ENCODE data around the gene DIAPH3.
"Not testable (repeated sequence)": the region's sequence is repeated elsewhere in the genome, so short reads cannot be mapped to it uniquely, and the experiment has no call there.

The DIAPH3 gene

GRCh38 chr13:60163478-60164233 lies at the start of gene DIAPH3:
Gene DIAPH3 (minus strand): TSS chr13:60163928. CDS start chr13:60163766, 162 bp downstream.
- in situ Hi-C loops (cut with MboI; ENCODE audit: low pct_unique_long_range_greater_than_20kb, low sequenced_read_pairs): no loop called here
- peak; percentile 96 for DNase-seq

GRCh38 chr13:60213236-60213744 lies 49.6 kb upstream of the DIAPH3 start:
- in situ Hi-C loops (cut with MboI; ENCODE audit: low pct_unique_long_range_greater_than_20kb, low sequenced_read_pairs): no loop called here
- no peak for DNase-seq

- no peak for DNase-seq
- in situ Hi-C loops (cut with MboI; ENCODE audit: low pct_unique_long_range_greater_than_20kb, low sequenced_read_pairs): no loop called here
Observed at GRCh38 chr13:60211548-60211947, 47.8 kb upstream of the DIAPH3 start.

- in situ Hi-C loops (cut with MboI; ENCODE audit: low pct_unique_long_range_greater_than_20kb, low sequenced_read_pairs): no loop called here
- DNase-seq: no peak
Observed at GRCh38 chr13:60210510-60211330, 47.0 kb upstream of the DIAPH3 start.

- in situ Hi-C loops (cut with MboI; ENCODE audit: low pct_unique_long_range_greater_than_20kb, low sequenced_read_pairs); DNase-seq: not testable (repeated sequence)
Observed at GRCh38 chr13:60205499-60205898, 41.8 kb upstream of the DIAPH3 start.

GRCh38 chr13:60201286-60201685 lies 37.6 kb upstream of the DIAPH3 start:
- no peak for DNase-seq
- in situ Hi-C loops (cut with MboI; ENCODE audit: low pct_unique_long_range_greater_than_20kb, low sequenced_read_pairs): no loop called here

GRCh38 chr13:60195893-60196292 lies 32.2 kb upstream of the DIAPH3 start:
- DNase-seq; in situ Hi-C loops (cut with MboI; ENCODE audit: low pct_unique_long_range_greater_than_20kb, low sequenced_read_pairs): not testable (repeated sequence)

- in situ Hi-C loops (cut with MboI; ENCODE audit: low pct_unique_long_range_greater_than_20kb, low sequenced_read_pairs): no loop called here
Observed at GRCh38 chr13:60182907-60183306, 19.2 kb upstream of the DIAPH3 start.

GRCh38 chr13:60178327-60178726 lies 14.6 kb upstream of the DIAPH3 start:
- in situ Hi-C loops (cut with MboI; ENCODE audit: low pct_unique_long_range_greater_than_20kb, low sequenced_read_pairs): no loop called here
- no peak for DNase-seq

More at GRCh38 chr13:60182907-60183306, 19.2 kb upstream of the DIAPH3 start:
- DNase-seq: no peak

GRCh38 chr13:60175571-60175970 lies 11.8 kb upstream of the DIAPH3 start:
- DNase-seq: no peak
- in situ Hi-C loops (cut with MboI; ENCODE audit: low pct_unique_long_range_greater_than_20kb, low sequenced_read_pairs): no loop called here

- DNase-seq: no peak
- in situ Hi-C loops (cut with MboI; ENCODE audit: low pct_unique_long_range_greater_than_20kb, low sequenced_read_pairs): no loop called here
Observed at GRCh38 chr13:60174113-60174512, 10.4 kb upstream of the DIAPH3 start.

- DNase-seq: no peak
- in situ Hi-C loops (cut with MboI; ENCODE audit: low pct_unique_long_range_greater_than_20kb, low sequenced_read_pairs): no loop called here
Observed at GRCh38 chr13:60172111-60172510, 8.4 kb upstream of the DIAPH3 start.

GRCh38 chr13:60170414-60170813 lies 6.7 kb upstream of the DIAPH3 start:
- in situ Hi-C loops (cut with MboI; ENCODE audit: low pct_unique_long_range_greater_than_20kb, low sequenced_read_pairs): no loop called here

GRCh38 chr13:60169239-60170031 lies 5.7 kb upstream of the DIAPH3 start:
- in situ Hi-C loops (cut with MboI; ENCODE audit: low pct_unique_long_range_greater_than_20kb, low sequenced_read_pairs): no loop called here
- no peak for DNase-seq

More at GRCh38 chr13:60170414-60170813, 6.7 kb upstream of the DIAPH3 start:
- DNase-seq: no peak

GRCh38 chr13:60167121-60167520 lies 3.4 kb upstream of the DIAPH3 start:
- in situ Hi-C loops (cut with MboI; ENCODE audit: low pct_unique_long_range_greater_than_20kb, low sequenced_read_pairs): no loop called here

GRCh38 chr13:60165391-60166099 lies 1.8 kb upstream of the DIAPH3 start:
- in situ Hi-C loops (cut with MboI; ENCODE audit: low pct_unique_long_range_greater_than_20kb, low sequenced_read_pairs): no loop called here
- DNase-seq: no peak

More at GRCh38 chr13:60167121-60167520, 3.4 kb upstream of the DIAPH3 start:
- DNase-seq: no peak

- in situ Hi-C loops (cut with MboI; ENCODE audit: low pct_unique_long_range_greater_than_20kb, low sequenced_read_pairs): no loop called here
- no peak for DNase-seq
Observed at GRCh38 chr13:60164234-60164889, 634 bp upstream of the DIAPH3 start.

- in situ Hi-C loops (cut with MboI; ENCODE audit: low pct_unique_long_range_greater_than_20kb, low sequenced_read_pairs): no loop called here
- no peak for DNase-seq
Observed at GRCh38 chr13:60162096-60162495, 1.6 kb downstream of the DIAPH3 start.
